Bronchial epithelial cell (primary cell): Measurements from ENCODE around the gene CFAP251. TPM values are rescaled to one million over a fixed set of nuclear protein-coding genes. Genes with fewer than 3 reads are reported as not detected.

Source experiments
- DNase-seq: peaks from one replicate; pipeline ENCODE4 v3.0.0-alpha.2; 2010; ENCODE audit warnings: low read depth
- FAIRE-seq: peaks from 2 replicates; lab custom pipeline; 2011; peaks lifted over from hg19 to GRCh38; lab: Jason Lieb, UNC
- H3K27me3 ChIP-seq: 2 replicates; pipeline ENCODE4 v1.5.1; 2011; ENCODE audit warnings: low read length; ENCODE audit not compliant: control insufficient read depth, insufficient read depth
- H3K36me3 ChIP-seq: 2 replicates; pipeline ENCODE4 v1.5.1; 2011; ENCODE audit warnings: low read length; ENCODE audit not compliant: control insufficient read depth, insufficient read depth
- H3K4me3 ChIP-seq: 2 replicates; pipeline ENCODE4 v1.5.1; 2011; ENCODE audit warnings: mild to moderate bottlenecking, low read depth, low read length, control low read depth
- CTCF ChIP-seq: IDR thresholded peaks from 2 replicates; pipeline ENCODE4 v1.5.1; 2011; ENCODE audit warnings: mild to moderate bottlenecking, moderate library complexity, low read length, control low read depth, inconsistent platforms; ENCODE audit not compliant: insufficient read depth, severe bottlenecking
- total RNA-seq: library from RNA; depleted of rRNA; stranded (reverse); fragments of >200 nt; gene quantifications from 2 replicates; pipeline ENCODE4 v1.2.1, GENCODE V29; 2014

The CFAP251 gene
- total RNA-seq, 1 donor from 2014 or later: 13.7 TPM

GRCh38 chr12:121899590-121899989, 18.8 kb upstream of the CFAP251 start:
- no peak for TF ChIP-seq CTCF
- Histone ChIP-seq H3K27me3 (no peaks in the 10 kb centered on the region), H3K36me3 (peaks cover 27% of the 10 kb centered on the region), H3K4me3 (no peak overlapping the region)
- FAIRE-seq: no peak
- DNase-seq: no peak

GRCh38 chr12:121903202-121903601, 15.2 kb upstream of the CFAP251 start:
- Histone ChIP-seq H3K36me3 (peaks cover 21% of the 10 kb centered on the region), H3K27me3 (no peaks in the 10 kb centered on the region), H3K4me3 (no peak overlapping the region)
- no peak for TF ChIP-seq CTCF
- FAIRE-seq (no peak), DNase-seq (no peak)

- no peak overlapping the region for H3K4me3 ChIP-seq
- H3K36me3 ChIP-seq: peaks cover 20% of the 10 kb centered on the region
- DNase-seq (no peak), FAIRE-seq (no peak)
- H3K27me3 ChIP-seq: no peaks in the 10 kb centered on the region
- TF ChIP-seq CTCF: no peak
Measured at GRCh38 chr12:121905746-121906145, 12.6 kb upstream of the CFAP251 start.

- FAIRE-seq: no peak
Measured at GRCh38 chr12:121908702-121909101, 9.7 kb upstream of the CFAP251 start.

GRCh38 chr12:121911824-121912585, 6.4 kb upstream of the CFAP251 start:
- H3K36me3 ChIP-seq: peaks cover 8% of the 10 kb centered on the region
- no peaks in the 10 kb centered on the region for H3K27me3 ChIP-seq
- no peak overlapping the region for H3K4me3 ChIP-seq
- peak; percentile 84 for DNase-seq
- FAIRE-seq: no peak
- no peak for TF ChIP-seq CTCF

More at GRCh38 chr12:121908702-121909101, 9.7 kb upstream of the CFAP251 start:
- TF ChIP-seq CTCF: no peak
- Histone ChIP-seq H3K4me3 (no peak overlapping the region), H3K36me3 (peaks cover 9% of the 10 kb centered on the region), H3K27me3 (no peaks in the 10 kb centered on the region)
- DNase-seq: no peak

- peaks cover 4% of the 10 kb centered on the region for H3K36me3 ChIP-seq
- DNase-seq: peak; percentile 73
- H3K27me3 ChIP-seq: no peaks in the 10 kb centered on the region
- TF ChIP-seq CTCF: no peak
- H3K4me3 ChIP-seq: no peak overlapping the region
- FAIRE-seq: no peak
Measured at GRCh38 chr12:121915841-121916321, 2.5 kb upstream of the CFAP251 start.
